ENCODE measurements around the gene ZC3HAV1.
"Not testable (repeated sequence)": the region's sequence is repeated elsewhere in the genome, so short reads cannot be mapped to it uniquely, and the experiment has no call there.

DNA sequence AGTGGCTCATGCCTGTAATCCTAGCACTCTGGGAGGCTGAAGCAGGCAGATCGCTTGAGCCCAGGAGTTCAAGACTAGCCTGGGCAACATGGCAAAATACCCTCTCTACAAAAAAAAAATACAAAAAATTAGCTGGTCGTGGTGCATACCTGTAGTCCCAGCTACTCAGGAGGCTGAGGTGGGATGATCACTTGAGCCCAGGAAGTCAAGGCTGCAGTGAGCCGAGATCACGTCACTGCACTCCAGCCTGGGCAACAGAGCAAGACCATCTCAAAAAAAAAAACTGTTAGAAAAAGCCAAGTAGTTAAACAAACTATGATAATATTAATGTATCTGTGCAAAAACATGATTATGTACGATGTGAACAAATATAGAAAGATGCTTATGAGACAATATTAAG is 83.7 kb downstream of the ZC3HAV1 start:
- TF ChIP-seq, protein P1, sequence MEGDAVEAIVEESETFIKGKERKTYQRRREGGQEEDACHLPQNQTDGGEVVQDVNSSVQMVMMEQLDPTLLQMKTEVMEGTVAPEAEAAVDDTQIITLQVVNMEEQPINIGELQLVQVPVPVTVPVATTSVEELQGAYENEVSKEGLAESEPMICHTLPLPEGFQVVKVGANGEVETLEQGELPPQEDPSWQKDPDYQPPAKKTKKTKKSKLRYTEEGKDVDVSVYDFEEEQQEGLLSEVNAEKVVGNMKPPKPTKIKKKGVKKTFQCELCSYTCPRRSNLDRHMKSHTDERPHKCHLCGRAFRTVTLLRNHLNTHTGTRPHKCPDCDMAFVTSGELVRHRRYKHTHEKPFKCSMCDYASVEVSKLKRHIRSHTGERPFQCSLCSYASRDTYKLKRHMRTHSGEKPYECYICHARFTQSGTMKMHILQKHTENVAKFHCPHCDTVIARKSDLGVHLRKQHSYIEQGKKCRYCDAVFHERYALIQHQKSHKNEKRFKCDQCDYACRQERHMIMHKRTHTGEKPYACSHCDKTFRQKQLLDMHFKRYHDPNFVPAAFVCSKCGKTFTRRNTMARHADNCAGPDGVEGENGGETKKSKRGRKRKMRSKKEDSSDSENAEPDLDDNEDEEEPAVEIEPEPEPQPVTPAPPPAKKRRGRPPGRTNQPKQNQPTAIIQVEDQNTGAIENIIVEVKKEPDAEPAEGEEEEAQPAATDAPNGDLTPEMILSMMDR (IDR thresholded peaks at IDR 0.05; ENCODE audit: low read depth, low read length): not testable (repeated sequence)
- TF ChIP-seq POLR2A (IDR thresholded peaks at IDR 0.05; ENCODE audit: extremely low read depth, insufficient read length); MYC (IDR thresholded peaks at IDR 0.05; ENCODE audit: low read depth, low read length): not testable (repeated sequence)
- TF ChIP-seq, protein P2, sequence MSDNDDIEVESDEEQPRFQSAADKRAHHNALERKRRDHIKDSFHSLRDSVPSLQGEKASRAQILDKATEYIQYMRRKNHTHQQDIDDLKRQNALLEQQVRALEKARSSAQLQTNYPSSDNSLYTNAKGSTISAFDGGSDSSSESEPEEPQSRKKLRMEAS (IDR thresholded peaks at IDR 0.05; ENCODE audit: low read depth, low read length): not testable (repeated sequence)

All from NB4 (cell line).